GM12892 (cell line): ENCODE data around the gene C2orf92.

Source experiments
- POLR2A ChIP-seq: IDR thresholded peaks from 2 replicates; pipeline ENCODE4 v1.6.1; 2011; ENCODE audit warnings: low read depth, low read length, control low read depth
- POLR2AphosphoS5 ChIP-seq: IDR thresholded peaks from 2 replicates; pipeline ENCODE4 v1.6.1; 2011; ENCODE audit warnings: low read depth, low read length, control low read depth

GRCh38 chr2:97673915-97674283 lies 4.4 kb downstream of the C2orf92 start:
- TF ChIP-seq POLR2A (no peak), POLR2AphosphoS5 (no peak)
